Fibroblast of skin of left quadriceps (primary cell): ENCODE results near the gene TOLLIP.
"Not testable (repeated sequence)": the region's sequence is repeated elsewhere in the genome, so short reads cannot be mapped to it uniquely, and the experiment has no call there.

Source experiments
- DNase-seq, 2 experiments: peaks; one replicate each; pipeline ENCODE4 v3.0.0-alpha.2; 2013; ENCODE audit warnings: low read depth in 2 of 2

The TOLLIP gene

DNA sequence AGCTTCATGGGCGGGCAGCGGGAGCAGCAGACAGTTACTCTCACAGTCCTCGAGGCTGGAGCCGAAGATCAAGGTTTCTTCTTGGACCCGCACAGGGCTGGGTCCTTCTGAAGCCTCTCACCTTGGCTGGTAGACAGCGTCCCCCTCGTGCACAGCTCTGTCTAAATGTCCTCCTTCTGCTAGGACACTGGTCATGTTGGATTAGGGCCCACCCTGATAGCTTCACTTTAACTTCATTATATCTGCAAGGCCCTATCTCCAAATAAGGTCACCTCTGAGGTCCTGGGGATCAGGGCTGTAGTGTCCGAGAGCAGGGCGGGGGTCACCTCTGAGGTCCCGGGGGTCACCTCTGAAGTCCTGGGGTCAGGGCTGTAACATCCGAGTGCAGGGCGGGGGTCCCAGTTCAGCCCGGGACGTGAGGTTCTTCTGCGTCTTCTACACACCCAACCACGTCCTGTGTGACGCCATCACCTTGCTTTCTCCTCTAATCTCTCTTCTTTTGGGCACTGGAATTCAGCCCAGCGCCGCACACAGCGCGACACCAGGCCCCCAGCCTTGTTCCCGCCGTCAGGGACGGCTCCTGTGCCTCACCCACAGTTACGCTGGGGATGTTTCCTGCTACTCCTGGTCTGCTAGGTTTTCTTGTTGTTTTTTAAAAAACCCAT lies 34.1 kb upstream of the TOLLIP start:
- no peak for DNase-seq

DNA sequence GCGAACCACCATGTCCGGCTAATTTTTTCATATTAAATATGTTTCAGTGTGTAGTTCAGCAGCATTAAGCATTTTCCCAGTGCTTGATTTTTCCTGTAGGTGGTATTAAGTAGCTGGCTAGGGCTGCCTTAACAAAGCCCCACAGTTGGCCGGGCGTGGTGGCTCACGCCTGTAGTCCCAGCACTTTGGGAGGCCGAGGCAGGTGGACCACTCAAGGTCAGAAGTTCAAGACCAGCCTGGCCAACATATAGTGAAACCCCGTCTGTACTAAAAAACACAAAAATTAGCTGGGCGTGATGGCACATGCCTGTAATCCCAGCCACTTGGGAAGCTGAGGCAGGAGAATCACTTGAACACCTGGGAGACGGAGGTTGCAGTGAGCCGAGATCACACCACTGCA lies 33.5 kb upstream of the TOLLIP start:
- no peak for DNase-seq

DNA sequence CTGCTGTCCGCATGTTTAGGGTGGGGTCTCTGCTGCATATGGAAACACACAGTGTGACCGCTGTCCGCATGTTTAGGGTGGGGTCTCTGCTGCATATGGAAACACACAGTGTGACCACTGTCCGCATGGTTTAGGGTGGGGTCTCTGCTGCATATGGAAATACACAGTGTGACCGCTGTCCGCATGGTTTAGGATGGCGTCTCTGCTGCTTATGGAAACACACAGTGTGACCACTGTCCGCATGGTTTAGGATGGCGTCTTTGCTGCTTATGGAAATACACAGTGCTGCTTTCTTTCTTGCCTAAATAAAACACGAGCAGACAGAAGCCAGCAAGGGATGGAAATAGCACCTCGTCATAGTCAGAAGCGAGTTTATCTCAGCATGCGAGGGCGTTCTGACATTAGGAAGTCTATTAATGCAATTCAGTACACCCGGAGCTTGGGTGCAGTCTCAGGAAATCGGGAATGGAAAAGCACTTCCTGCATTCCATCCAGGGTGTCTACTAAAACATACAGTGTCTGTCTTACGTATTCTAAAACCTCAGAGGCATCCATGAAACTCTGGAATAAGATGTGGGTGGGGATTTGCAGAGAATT lies 32.6 kb upstream of the TOLLIP start:
- no peak for DNase-seq

DNA sequence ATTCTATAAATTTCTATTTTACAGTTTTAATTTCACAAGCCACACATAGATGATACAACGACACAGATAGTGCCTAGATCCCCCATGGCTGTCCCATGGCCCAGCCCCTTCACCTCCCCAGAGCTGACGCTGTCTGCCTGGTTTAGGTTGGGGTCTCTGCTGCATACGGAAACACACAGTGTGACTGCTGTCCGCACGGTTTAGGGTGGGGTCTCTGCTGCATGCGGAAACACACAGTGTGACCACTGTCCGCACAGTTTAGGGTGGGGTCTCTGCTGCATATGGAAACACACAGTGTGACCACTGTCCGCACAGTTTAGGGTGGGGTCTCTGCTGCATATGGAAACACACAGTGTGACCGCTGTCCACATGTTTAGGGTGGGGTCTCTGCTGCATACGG lies 31.8 kb upstream of the TOLLIP start:
- not testable (repeated sequence) for DNase-seq

DNA sequence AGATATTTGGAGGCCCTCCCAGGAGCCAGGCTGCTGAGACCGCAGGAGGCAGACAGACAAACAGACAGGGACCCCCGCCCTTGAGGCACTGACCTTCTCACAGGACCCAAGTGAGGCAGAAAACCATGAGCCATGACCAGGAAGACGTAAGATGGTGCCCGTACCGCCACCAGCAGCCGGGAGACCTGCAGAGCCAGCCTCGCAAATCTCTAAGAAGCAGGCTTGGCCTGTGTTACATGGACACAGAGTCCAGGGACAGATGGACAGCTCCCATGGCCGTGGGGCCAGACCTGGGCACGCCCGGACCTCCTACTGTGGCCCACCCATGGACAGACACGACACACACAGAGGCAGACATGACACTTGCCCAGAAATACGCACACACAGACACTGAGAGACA lies 30.7 kb upstream of the TOLLIP start:
- no peak for DNase-seq

DNA sequence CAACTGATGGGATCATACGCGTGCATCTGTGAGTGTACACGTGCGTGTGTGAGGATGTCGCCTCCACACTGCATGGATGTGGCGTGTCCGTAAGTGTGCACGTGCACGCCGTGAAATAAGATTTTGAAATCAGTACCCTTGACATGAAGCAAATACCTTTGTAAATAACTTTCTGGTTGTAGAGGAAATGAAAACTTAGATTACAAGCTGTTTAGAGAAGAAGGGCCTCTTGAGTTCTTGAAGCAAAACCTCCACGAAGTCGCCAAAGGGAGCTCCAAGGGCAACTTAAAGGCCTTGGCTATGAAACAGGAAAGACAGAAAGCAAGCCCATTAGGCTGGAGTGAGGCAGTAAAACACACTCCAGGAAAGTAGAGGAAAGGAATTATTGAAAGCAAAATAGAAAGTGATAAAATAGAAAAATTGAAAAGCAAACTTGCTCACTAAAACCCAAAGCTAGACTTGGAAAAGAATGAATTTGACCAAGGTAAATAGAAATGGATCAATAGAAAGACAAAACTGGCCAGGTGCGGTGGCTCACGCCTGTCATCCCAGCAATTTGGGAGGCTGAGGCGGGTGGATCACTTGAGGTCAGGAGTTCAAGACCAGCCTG lies 29.7 kb upstream of the TOLLIP start:
- no peak for DNase-seq

DNA sequence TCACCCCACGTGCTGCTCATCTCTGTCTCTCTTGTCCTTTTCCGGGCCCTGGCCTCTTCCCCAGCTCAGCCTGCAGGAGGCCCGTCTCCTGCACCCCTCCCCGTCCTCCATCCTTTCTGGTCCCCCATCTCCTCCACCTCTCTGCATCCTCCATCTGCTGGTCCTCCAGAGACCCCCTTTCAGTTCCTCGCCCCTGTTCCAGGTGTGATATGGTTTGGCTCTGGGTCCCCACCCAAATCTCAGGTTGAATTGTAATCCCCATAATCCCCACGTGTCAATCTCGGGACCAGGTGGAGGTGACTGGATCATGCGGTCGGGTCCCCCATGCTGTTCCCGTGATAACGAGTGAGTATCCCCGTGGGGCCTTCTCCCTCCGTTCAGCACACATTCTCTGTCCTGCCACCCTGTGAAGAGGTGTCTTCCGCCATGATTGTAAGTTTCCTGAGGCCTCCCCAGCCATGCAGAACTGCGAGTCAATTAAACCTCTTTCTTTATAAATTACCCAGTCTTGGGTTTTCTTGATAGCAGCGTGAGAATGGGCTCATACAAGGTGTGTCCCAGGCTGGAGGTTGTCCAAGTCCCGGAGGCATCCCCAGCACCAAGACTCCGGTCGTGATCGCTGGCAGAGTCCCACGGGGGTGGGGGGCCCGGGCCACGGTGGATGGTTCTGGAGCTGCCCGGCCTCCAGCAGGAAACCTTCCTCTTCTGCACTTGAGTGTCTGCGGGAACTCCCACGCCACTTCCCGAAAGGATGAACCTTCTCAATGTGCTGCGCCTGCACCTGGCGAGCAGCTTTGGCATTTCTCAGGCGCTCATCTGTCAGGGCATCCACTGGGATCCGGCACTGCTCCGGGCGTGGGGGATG lies 29.0 kb upstream of the TOLLIP start:
- no peak for DNase-seq

DNA sequence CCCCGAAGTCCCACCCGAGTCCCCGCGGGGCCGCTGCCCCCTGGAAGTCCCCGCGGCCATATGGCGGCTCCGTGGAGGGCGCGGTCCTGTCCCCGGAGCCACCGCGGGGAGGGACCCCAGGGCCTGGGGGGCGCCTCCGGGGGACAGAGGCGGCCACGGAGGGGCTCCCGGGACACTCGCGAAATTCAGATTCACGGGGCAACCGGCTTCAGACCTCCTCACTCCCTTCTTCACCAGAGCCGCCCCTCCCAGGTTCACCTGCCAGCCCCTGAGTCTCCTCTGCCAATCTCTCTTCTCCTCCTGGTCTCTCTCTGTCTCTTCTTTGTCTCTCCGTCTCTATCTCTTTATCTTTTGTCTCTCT lies 28.2 kb upstream of the TOLLIP start:
- DNase-seq = no peak

DNA sequence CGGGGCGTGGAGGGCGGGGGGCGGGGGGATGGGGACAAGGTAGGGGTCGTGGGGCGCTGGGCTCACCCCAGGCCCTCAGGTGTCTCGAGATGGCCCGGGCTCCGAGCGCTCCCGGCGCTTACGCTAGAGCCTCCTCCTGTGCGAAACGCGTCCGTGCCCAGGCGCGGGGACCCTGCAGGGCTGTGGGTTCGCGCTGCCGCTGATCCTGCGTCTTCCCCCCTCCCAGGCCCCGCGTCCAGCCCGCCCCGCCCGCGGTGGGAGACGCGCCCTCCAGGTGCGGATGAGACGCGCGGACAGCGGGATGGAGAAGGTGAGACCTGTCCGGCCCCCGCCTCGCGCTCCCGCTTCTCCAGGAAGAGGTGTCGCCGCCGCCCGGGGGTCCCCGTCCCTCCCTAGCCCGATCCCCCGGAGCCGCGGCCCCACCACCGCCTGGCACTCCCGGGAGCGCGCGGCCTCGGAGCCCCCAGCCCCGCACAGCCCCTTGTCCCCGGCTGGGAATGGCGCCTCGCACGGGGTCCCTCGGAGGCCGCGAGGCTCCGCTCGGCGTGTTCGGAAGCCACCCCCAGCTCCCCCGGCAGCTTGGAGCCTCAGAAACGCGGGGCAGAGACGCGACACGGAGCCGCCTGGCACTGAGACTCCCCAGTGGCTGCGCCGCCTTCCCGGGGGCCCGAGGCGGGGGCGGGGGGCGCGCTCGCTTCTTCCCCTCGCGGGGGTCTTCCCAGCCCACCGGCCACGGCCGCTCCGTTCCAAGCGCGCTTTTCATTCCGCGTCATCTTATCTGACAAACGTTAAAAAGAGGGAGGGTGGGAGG lies 27.6 kb upstream of the TOLLIP start:
- no peak for DNase-seq

DNA sequence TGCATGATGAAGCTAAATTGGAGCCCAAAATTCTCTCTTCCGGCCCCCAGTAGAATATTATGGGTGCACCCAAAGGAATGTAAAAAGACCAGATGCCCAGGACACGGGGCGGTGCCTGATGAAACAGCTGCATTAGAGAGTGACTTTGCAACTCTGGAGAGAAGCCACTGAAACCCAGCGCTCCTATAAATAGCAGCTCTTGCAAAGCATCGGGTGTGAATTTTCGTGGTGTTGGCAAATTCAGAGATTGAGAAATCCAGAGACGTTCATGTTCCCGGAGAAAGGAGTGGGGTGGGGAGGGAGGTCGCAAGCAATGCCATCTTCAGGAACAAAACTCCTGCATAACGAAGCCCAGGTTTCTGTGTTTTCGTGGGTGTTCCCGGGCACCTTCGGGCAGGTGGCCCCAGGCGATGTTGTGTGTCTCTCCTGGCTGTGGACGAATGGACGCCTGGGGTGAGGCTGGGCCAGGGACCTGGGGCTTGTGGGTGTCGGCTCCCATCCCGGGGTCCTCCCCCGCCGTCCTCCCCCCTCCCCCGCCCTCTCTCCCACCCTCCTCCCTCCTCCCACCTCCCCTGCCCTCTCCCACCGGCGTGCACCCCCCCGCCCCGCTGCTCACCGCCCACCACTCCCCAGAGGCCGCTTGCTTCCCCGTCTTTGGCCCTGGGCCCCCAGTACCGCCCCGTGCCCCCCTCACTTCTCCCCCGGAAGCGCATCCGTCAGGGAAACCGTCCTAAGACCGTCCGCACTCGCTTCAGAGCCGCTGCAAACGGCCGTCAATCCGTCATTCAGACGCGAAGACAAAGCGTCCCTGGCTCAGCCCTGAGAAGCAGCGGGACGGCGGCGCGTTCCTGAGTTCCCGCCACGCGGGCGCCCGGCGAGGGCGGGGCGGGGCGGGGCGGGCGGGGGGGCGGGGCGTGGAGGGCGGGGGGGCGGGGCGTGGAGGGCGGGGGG lies 26.7 kb upstream of the TOLLIP start:
- DNase-seq = peak; percentile 52 to 60

DNA sequence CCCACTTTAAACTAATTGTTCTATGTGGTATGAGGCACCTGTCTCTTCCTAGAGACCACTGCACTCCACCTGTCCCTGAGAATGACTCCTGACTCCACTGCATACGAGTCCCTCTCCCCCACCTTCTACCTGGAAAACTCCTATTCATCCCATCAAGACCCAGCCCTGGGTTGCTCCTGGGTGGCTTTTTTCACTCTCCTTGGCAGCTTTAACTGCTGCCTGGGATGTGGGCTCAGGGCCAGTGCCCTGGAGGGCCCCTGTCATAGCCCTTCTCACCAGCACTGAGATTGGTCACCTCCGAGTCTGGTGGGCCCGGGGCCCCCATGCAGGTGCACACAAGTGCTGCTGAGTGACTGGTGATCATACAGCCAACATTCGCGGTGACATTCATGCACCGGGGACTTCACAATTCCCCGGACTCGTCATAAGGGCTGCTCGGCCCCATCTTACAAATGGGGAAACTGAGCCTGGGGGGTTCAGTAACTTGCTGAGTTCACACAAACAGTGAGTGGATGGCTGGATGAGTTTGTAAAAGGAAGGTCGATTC lies 25.9 kb upstream of the TOLLIP start:
- DNase-seq = no peak

DNA sequence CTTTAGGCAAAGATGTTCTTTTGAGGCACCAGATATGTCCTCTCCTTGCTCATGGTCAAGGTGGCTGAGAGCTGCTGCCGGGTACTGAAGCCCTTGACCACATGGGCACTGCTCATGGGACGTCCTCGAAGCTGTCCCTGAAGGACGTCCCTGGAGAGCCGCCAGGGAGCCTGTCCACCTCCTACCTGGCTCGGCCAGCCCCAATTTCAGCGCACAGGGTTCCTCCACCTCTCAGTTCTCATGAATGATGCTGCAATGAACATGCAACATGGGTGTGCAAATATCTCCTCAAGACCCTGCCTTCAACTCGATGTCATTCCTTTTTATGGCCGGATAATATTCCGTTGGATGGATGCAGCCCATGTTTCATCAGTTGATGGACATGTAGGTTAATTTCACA lies 24.4 kb upstream of the TOLLIP start:
- DNase-seq = no peak

DNA sequence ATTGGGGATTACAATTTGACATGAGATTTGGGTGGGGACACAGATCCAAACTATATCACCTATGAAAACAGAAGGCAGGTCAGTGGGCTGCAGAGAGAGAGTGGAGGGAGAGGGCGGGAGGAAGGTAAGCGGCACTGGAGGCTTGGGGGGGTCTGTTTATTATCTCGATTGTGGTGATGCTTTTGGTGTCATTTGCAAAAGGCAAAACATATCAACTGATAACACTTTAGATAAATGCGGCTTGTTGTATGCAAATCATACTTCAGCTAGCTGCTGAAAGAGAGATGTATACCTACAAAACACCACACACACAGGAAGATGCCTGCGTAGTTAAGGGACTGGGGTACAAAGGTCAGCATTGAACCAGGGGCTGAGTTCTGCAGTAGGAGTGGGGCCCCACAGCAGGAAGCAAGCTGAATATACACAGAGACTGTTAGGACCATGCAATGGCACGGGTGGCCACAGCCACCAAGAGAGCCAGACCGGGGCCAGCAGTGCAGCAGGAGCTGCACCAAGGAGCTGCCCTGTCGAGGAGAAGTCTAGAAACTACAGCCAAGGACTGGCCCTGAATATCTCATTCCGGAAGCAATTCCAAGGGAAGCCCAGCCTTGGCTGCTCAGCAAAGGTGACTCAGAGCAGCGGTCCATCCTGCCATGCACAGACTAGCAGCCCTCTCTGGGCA lies 23.8 kb upstream of the TOLLIP start:
- DNase-seq = no peak

DNA sequence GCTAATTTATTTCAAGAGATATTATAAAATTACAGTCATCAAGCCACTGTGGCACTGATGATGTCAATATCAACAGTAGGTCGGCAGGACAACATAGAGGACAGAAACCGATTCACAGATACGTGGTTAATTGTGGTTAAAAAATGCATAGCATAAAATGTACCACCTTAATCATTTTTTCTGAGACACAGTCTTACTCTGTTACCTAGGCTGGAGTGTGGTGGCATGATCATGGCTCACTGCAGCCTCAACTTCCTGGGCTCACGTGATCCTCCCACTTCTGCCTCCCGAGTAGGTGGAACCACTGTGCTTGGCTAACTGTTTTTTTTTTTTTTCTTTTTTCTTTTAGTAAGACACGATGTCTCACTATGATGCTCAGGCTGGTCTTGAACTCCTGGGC lies 21.0 kb upstream of the TOLLIP start:
- no peak for DNase-seq

DNA sequence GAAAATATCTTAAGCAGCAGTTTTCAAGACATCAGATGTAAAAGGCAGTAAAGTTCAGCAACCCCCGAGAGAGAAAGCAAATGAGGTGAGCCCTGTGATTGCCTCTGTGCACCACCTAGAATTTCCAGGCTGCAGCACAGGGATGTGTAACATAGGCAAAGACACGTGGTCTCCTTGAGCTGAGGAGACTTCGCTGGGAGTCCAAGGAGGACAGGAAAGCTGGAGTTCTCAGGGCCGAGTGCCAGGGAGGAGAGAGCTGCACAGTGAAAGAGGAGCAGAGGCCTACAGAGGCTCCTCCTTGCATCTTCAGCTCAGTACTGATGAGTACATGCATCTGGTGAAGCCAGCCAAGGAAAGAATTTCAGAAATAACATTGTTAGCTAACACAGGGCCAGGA lies 17.6 kb upstream of the TOLLIP start:
- DNase-seq = no peak

DNA sequence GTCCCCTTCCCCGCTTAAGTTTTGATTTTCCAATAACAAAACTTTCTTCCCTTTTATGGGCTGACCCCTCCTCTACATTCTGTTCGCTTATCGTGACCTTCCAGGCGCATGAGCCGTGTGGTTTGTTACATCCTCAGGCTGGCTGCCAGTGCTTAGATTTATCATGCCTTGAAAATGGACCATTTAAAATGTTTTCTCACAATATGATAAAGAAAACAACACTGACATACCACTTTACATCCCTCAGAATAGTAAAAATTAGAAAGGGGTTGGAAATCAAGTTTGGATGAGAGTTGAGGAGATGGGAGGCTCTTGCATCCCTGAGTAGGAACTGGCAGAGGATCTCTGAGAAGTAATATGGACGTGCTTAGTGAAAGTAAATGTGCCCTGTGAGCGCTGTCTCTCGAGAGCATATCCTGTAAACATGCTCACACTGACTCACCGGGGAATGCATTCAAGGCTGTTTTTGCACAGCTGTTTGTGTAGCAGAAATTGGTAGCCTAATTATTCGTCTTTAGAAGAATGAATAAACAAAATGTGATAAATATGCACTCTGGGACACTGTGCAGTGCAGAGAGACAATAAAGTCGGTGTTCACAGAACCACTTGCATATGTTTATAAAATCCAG lies 17.1 kb upstream of the TOLLIP start:
- DNase-seq = no peak

DNA sequence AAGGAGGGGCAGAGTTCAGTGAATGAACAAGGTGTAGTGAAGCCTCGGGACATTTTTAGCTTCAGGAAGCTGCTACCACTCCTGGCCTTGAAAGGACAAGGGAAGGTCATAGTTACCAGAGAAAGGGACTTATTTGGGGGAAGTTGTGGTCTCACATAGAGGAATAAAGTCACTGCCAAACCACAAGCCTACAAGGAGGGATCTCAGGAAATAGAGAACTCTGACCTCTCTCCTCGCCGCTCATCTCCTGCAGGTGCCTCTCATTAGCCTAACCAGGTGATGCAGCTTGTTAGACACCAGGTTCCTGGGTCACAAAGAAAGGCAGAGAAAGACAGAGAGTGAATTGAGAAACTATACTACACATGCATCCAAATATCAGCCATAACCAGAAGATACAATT lies 14.3 kb upstream of the TOLLIP start:
- DNase-seq = no peak

DNA sequence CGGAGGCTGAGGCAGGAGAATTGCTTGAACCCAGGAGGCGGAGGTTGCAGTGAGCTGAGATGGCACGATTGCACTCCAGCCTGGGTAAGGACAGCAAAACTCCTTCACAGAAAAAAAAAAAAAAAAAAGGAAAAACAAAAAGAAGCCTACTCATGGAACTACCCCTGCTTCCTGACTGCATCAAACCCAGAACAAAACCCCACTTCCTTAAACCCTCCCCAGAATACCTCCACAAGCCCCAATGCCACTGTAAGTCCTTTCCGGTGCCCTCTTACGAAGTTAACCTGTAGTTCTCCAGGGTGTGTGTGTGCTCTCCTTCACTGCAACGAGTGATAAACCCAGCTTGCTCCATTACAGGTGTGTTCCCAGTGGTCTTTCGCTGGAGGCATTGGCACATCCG lies 8.6 kb upstream of the TOLLIP start:
- DNase-seq = no peak

DNA sequence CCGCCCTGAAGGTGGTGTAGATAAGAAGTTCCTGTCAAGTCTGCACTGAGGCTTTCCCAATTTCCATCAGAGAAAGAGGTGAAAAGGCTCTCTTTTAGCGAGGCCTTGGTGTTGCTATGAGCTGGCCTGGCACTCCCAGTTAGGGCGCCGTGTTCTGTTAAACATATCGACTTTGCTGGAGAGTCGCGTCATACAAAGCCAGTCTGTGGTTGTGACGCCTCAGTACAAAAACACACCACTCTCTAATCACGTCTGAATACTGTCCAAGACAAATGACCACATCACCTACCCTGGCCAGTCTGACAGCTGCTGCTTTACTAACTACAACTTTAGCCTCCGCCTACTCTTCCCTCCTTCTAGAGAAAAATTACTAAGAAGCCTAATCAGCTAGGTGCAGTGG lies 8.0 kb upstream of the TOLLIP start:
- DNase-seq = no peak
